ENCODE data around the gene MDC1.
A peak's percentile ranks its signal among the peaks of the same experiment; 100 is the strongest.

The MDC1 gene

GRCh38 chr6:30732237-30732943 lies 15.3 kb upstream of the MDC1 start:
- no peak for TF ChIP-seq CTCF (IDR thresholded peaks at IDR 0.05)
- H3K9ac ChIP-seq = no peak overlapping the region
- H3K4me3 ChIP-seq (ENCODE audit: low read depth, low read length) = no peak overlapping the region
- no peak overlapping the region for H2AFZ ChIP-seq
- H3K4me1 ChIP-seq = peaks cover 5% of the 10 kb centered on the region
- no peak overlapping the region for H3K4me2 ChIP-seq (ENCODE audit: low read length)
- H3K79me2 ChIP-seq = peaks cover 8% of the 10 kb centered on the region
- no peaks in the 10 kb centered on the region for H3K9me3 ChIP-seq (ENCODE audit: control insufficient read depth, low read length)
- no peak overlapping the region for H3K27ac ChIP-seq
- H3K36me3 ChIP-seq (ENCODE audit: control insufficient read depth, insufficient read depth, low read length) = no peaks in the 10 kb centered on the region
- H3K27me3 ChIP-seq (ENCODE audit: control insufficient read depth, insufficient read depth, low read length) = no peaks in the 10 kb centered on the region

- H3K9me3 ChIP-seq (ENCODE audit: control insufficient read depth, low read length) = no peaks in the 10 kb centered on the region
- H3K27ac ChIP-seq = no peak overlapping the region
- H3K4me1 ChIP-seq = peaks cover 5% of the 10 kb centered on the region
- no peaks in the 10 kb centered on the region for H3K27me3 ChIP-seq (ENCODE audit: control insufficient read depth, insufficient read depth, low read length)
- peak; percentile 88 for TF ChIP-seq CTCF (IDR thresholded peaks at IDR 0.05)
- H3K9ac ChIP-seq = no peak overlapping the region
- no peaks in the 10 kb centered on the region for H3K36me3 ChIP-seq (ENCODE audit: control insufficient read depth, insufficient read depth, low read length)
- no peak overlapping the region for H3K4me2 ChIP-seq (ENCODE audit: low read length)
- H2AFZ ChIP-seq = peak overlapping the region; percentile 45
- peaks cover 8% of the 10 kb centered on the region for H3K79me2 ChIP-seq
- no peak overlapping the region for H3K4me3 ChIP-seq (ENCODE audit: low read depth, low read length)
Observed at GRCh38 chr6:30730601-30731435, 13.7 kb upstream of the MDC1 start.

- H3K79me2 ChIP-seq = peaks cover 8% of the 10 kb centered on the region
- H3K27ac ChIP-seq = no peak overlapping the region
- no peak overlapping the region for H3K4me2 ChIP-seq (ENCODE audit: low read length)
- TF ChIP-seq CTCF (IDR thresholded peaks at IDR 0.05) = no peak
- H2AFZ ChIP-seq = no peak overlapping the region
- no peaks in the 10 kb centered on the region for H3K27me3 ChIP-seq (ENCODE audit: control insufficient read depth, insufficient read depth, low read length)
- no peak overlapping the region for H3K4me3 ChIP-seq (ENCODE audit: low read depth, low read length)
- no peak overlapping the region for H3K9ac ChIP-seq
- H3K36me3 ChIP-seq (ENCODE audit: control insufficient read depth, insufficient read depth, low read length) = no peaks in the 10 kb centered on the region
- no peaks in the 10 kb centered on the region for H3K9me3 ChIP-seq (ENCODE audit: control insufficient read depth, low read length)
- H3K4me1 ChIP-seq = peaks cover 6% of the 10 kb centered on the region
Observed at GRCh38 chr6:30727920-30728553, 11.0 kb upstream of the MDC1 start.

- H3K27ac ChIP-seq = no peak overlapping the region
- no peak overlapping the region for H3K4me2 ChIP-seq (ENCODE audit: low read length)
- H2AFZ ChIP-seq = no peak overlapping the region
- peaks cover 8% of the 10 kb centered on the region for H3K79me2 ChIP-seq
- no peaks in the 10 kb centered on the region for H3K9me3 ChIP-seq (ENCODE audit: control insufficient read depth, low read length)
- H3K9ac ChIP-seq = no peak overlapping the region
- no peaks in the 10 kb centered on the region for H3K27me3 ChIP-seq (ENCODE audit: control insufficient read depth, insufficient read depth, low read length)
- no peak for TF ChIP-seq CTCF (IDR thresholded peaks at IDR 0.05)
- H3K4me1 ChIP-seq = peaks cover 14% of the 10 kb centered on the region
- no peak overlapping the region for H3K4me3 ChIP-seq (ENCODE audit: low read depth, low read length)
- no peaks in the 10 kb centered on the region for H3K36me3 ChIP-seq (ENCODE audit: control insufficient read depth, insufficient read depth, low read length)
Observed at GRCh38 chr6:30726506-30727413, 9.7 kb upstream of the MDC1 start.
